Keratinocyte (primary cell): ENCODE data around the gene DNM1.

ENCODE experiments used
- CTCF ChIP-seq, 3 experiments: IDR thresholded peaks in 1 of 3; conservative IDR thresholded peaks in 1 of 3; optimal IDR thresholded peaks in 1 of 3; 2 replicates in 2 of 3; 3 replicates in 1 of 3; pipeline versions ENCODE3 to v1.5.1; 2011; ENCODE audit warnings: low read length in 3 of 3, mild to moderate bottlenecking in 3 of 3, moderate library complexity in 2 of 3, control low read depth in 1 of 3, inconsistent platforms in 1 of 3; ENCODE audit not compliant: insufficient read depth in 2 of 3; ENCODE audit errors: extremely low read depth in 1 of 3
- EZH2 ChIP-seq: IDR thresholded peaks from one replicate; pipeline ENCODE4 v1.6.1; 2012; ENCODE audit warnings: inconsistent platforms, mild to moderate bottlenecking, low read length, moderate library complexity

- no peak for TF ChIP-seq CTCF (optimal IDR thresholded peaks at IDR 0.05 in 1 of 3, IDR thresholded peaks at IDR 0.05 in 1 of 3, conservative IDR thresholded peaks at IDR 0.05 in 1 of 3; ENCODE audit: extremely low read depth in 1 of 3, insufficient read depth in 2 of 3, low read length in 3 of 3)
- TF ChIP-seq EZH2: no peak
These were observed 88.8 kb downstream of the DNM1 start for GRCh38 chr9:128292009-128292408.
